PC-9 (cell line): ENCODE measurements around the gene ERVK3-1. TPM values are rescaled to one million over a fixed set of nuclear protein-coding genes. Genes with fewer than 3 reads are reported as not detected.

Source experiments
- BruUV-seq: library from RNA; stranded (reverse); fragments of 400-500 nt; replicated peaks from 2 replicates; lab custom pipeline; 2021; lab: Mats Ljungman, UMichigan
- CTCF ChIA-PET: fragments of 300-600 bp; sonication (Branson Sonifier 250); formaldehyde crosslinking; loops from one replicate; lab custom pipeline; 2022; ENCODE audit warnings: antibody characterized with exemption; lab: Charles Lee
- POLR2A ChIA-PET: fragments of 300-600 bp; sonication (Branson Sonifier 250); formaldehyde crosslinking; loops from one replicate; lab custom pipeline; 2022; ENCODE audit warnings: antibody characterized with exemption; ENCODE audit not compliant: unreplicated experiment; lab: Charles Lee
- DNase-seq, 2 experiments: peaks; one replicate each; pipeline versions ENCODE4 v3.0.0 to v3.0.0-alpha.2; 2015 to 2022; ENCODE audit warnings: mixed read lengths in 1 of 2
- H2AFZ ChIP-seq: fragments of 200-600 bp; sonication (generic); 2 replicates; pipeline ENCODE4 v1.8.1; 2017; ENCODE audit warnings: antibody characterized with exemption
- H3F3A ChIP-seq: fragments of 200-600 bp; sonication (generic); 2 replicates; pipeline ENCODE4 v1.8.1; 2017; ENCODE audit warnings: antibody characterized with exemption, mild to moderate bottlenecking, low read depth; ENCODE audit not compliant: insufficient read depth
- H3K27ac ChIP-seq: fragments of 200-600 bp; sonication (generic); 2 replicates; pipeline ENCODE4 v1.6.1; 2016; ENCODE audit warnings: mixed run types
- H3K27me3 ChIP-seq: fragments of 200-600 bp; sonication (generic); 2 replicates; pipeline ENCODE4 v1.6.1; 2016; ENCODE audit warnings: low read depth, mixed run types; ENCODE audit not compliant: insufficient read depth
- H3K36me3 ChIP-seq: fragments of 200-600 bp; sonication (generic); 2 replicates; pipeline ENCODE4 v1.6.1; 2016; ENCODE audit warnings: low read depth, mixed run types
- H3K4me1 ChIP-seq: fragments of 200-600 bp; sonication (generic); replicated peaks from 2 replicates; pipeline ENCODE4 v1.6.1; 2016; ENCODE audit warnings: mixed run types; ENCODE audit not compliant: insufficient read depth
- H3K4me2 ChIP-seq: fragments of 200-600 bp; sonication (generic); 2 replicates; pipeline ENCODE4 v1.6.1; 2017; ENCODE audit warnings: mixed run types
- H3K4me3 ChIP-seq: fragments of 200-600 bp; sonication (generic); 2 replicates; pipeline ENCODE4 v1.6.1; 2016; ENCODE audit warnings: mixed run types
- H3K79me2 ChIP-seq: fragments of 200-600 bp; sonication (generic); 2 replicates; pipeline ENCODE4 v1.6.1; 2017; ENCODE audit warnings: low read depth, mixed run types
- H3K9me2 ChIP-seq: fragments of 200-600 bp; sonication (generic); 2 replicates; pipeline ENCODE4 v1.8.1; 2017; ENCODE audit warnings: mild to moderate bottlenecking; ENCODE audit not compliant: insufficient read depth
- H3K9me3 ChIP-seq: fragments of 200-600 bp; sonication (generic); 2 replicates; pipeline ENCODE4 v1.8.1; 2016; ENCODE audit warnings: low read depth; ENCODE audit not compliant: insufficient read depth
- H4K20me1 ChIP-seq: fragments of 200-600 bp; sonication (generic); 2 replicates; pipeline ENCODE4 v1.8.1; 2017; ENCODE audit not compliant: insufficient read depth
- EZH2 ChIP-seq: fragments of 200-600 bp; sonication (generic); IDR thresholded peaks from 2 replicates; pipeline ENCODE4 v1.8.0; 2017; ENCODE audit warnings: antibody characterized with exemption, low read depth
- intact Hi-C: fragments of 100-400 bp; cut with micrococcal nuclease; formaldehyde crosslinking; loops from one replicate; pipeline ENCODE4 v1.10.0; 2022; ENCODE audit not compliant: unreplicated experiment
- total RNA-seq: library from RNA; stranded (reverse); gene quantifications from 2 replicates; pipeline ENCODE4 v1.2.3, GENCODE V29; 2021
- TF ChIP-seq, protein P1 (sequence below): fragments of 200-600 bp; sonication (generic); conservative IDR thresholded peaks from 2 replicates; pipeline ENCODE4 v1.6.1; 2017; ENCODE audit warnings: mixed run types, antibody characterized with exemption, mild to moderate bottlenecking, moderate library complexity

ERVK3-1 gene
- total RNA-seq, 1 experiment from 2014 or later, result 21.3 TPM

DNA sequence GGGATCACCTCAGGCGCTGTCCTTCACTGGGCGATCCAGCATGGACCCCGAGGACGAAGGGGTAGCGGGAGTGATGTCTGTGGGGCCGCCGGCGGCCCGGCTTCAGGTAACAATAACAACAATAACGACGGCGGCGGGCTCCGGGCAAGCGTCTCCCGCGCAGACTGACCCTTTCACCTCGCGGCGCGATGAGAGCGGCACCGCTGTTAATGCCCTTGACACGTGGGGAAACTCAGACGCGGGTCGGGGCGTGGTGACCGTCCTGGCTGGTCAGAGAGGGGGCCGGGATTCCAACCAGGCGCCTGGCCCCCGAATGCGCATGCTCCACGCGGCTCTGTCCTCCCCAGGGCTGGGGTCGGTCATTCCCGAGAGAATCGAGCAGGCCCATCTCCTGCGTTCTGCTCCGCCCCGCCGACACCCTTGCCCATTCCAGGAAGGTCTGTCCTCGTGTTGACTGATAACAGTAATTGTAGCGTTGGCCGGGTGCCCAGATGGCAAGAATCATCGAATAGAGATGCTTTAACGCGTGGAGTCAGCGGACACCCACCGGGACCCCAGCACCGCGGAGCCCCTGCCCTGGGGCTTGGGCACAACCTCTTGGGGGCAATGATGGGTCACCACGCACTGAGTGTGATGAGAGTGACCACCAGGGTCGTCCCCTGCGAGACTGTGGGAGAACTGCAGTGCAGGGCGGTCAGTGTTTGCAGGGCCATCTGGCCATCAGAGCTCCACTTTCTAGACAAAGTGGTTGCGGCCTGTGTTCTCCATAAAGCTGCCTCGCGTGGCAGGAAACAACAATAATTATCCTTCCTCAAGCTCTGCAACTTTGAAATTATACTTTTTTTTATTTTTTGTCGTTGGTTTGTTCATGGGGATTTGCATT, 25.9 kb upstream of the ERVK3-1 start:
- intact Hi-C loops, result loop anchor here (2.0 kb wide), 2 partner anchors 48 to 96 kb away; partner anchors contain the start of genes ZNF274 and ZSCAN22
- TF ChIP-seq, protein P1, sequence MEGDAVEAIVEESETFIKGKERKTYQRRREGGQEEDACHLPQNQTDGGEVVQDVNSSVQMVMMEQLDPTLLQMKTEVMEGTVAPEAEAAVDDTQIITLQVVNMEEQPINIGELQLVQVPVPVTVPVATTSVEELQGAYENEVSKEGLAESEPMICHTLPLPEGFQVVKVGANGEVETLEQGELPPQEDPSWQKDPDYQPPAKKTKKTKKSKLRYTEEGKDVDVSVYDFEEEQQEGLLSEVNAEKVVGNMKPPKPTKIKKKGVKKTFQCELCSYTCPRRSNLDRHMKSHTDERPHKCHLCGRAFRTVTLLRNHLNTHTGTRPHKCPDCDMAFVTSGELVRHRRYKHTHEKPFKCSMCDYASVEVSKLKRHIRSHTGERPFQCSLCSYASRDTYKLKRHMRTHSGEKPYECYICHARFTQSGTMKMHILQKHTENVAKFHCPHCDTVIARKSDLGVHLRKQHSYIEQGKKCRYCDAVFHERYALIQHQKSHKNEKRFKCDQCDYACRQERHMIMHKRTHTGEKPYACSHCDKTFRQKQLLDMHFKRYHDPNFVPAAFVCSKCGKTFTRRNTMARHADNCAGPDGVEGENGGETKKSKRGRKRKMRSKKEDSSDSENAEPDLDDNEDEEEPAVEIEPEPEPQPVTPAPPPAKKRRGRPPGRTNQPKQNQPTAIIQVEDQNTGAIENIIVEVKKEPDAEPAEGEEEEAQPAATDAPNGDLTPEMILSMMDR, result no peak
- Histone ChIP-seq H3K9me3 (no peaks in the 10 kb centered on the region), H2AFZ (peak overlapping the region; percentile 95), H3K27me3 (no peaks in the 10 kb centered on the region), H3K27ac (no peak overlapping the region), H3F3A (peaks cover 6% of the 10 kb centered on the region; the same call in 1 of the 2 replicates), H3K36me3 (no peaks in the 10 kb centered on the region), H3K4me3 (peak overlapping the region; percentile 79), H3K4me2 (peak overlapping the region; percentile 74), H4K20me1 (no peaks in the 10 kb centered on the region; the same call in 1 of the 2 replicates), H3K4me1 (peaks cover 6% of the 10 kb centered on the region; the same call in 1 of the 2 replicates), H3K9me2 (no peaks in the 10 kb centered on the region), H3K79me2 (peaks cover 26% of the 10 kb centered on the region)
- DNase-seq, result peak; percentile 38 to 46
- POLR2A ChIA-PET, result no interaction called here
- TSS peak; percentile 49 for BruUV-seq
- CTCF ChIA-PET, result no interaction called here

DNA sequence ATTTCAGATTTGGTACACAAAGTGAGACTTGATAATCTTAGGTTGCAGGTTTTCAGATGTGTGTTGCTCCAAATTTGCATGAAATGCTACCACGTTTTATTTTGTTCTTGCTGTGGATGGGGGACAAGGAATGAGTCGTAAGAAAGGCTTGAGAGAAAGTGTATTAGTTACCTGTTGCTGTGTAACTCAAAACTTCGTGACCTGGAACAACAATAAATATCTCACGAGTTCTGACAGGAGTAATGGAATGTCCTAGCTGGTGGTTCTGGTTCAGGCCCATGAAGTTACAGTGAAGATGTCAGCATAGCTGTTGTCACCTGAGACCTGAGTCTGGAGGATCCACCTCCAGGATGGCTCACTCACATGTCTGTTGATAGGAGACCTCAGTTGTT, 25.3 kb upstream of the ERVK3-1 start:
- H3K27ac ChIP-seq, result no peak overlapping the region
- no peaks in the 10 kb centered on the region for H3K36me3 ChIP-seq
- DNase-seq, result no peak
- peaks cover 6% of the 10 kb centered on the region; the same call in 1 of the 2 replicates for H3F3A ChIP-seq
- TF ChIP-seq, protein P1, result no peak
- TF ChIP-seq EZH2, result no peak
- peaks cover 26% of the 10 kb centered on the region for H3K79me2 ChIP-seq
- POLR2A ChIA-PET, result no interaction called here
- peak overlapping the region; percentile 74 for H3K4me2 ChIP-seq
- no peak overlapping the region for H2AFZ ChIP-seq
- no peaks in the 10 kb centered on the region for H3K27me3 ChIP-seq
- intact Hi-C loops, result loop anchor here (2.0 kb wide), 2 partner anchors 47 to 97 kb away; partner anchors contain the start of genes ZNF274 and ZSCAN22
- CTCF ChIA-PET, result no interaction called here
- no peaks in the 10 kb centered on the region for H3K9me3 ChIP-seq
- no TSS peak for BruUV-seq
- H3K4me3 ChIP-seq, result peak overlapping the region; percentile 79
- H4K20me1 ChIP-seq, result no peaks in the 10 kb centered on the region; the same call in 1 of the 2 replicates
- H3K4me1 ChIP-seq, result peaks cover 6% of the 10 kb centered on the region; the same call in 1 of the 2 replicates
- H3K9me2 ChIP-seq, result no peaks in the 10 kb centered on the region

DNA sequence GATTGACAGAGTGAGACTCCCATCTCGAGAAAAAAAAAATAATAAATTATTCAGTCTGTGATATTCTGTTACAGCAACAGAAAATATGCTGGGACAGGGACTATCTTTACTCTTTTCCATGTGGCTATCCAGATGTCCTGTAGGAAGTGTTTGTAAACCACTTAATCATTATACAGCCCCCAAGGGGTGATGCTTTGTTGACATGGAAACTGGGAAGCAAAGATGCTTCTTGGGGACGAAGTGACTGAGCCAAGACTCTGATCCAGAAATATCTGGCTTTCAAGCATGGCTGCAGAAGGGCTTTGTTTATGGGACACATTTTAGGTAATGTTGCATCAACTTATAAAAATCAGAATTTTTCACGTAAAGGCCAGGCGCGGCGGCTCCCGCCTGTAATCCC, 21.0 kb upstream of the ERVK3-1 start:
- Histone ChIP-seq H3K4me3 (no peak overlapping the region), H3K27me3 (no peaks in the 10 kb centered on the region), H3K4me2 (no peak overlapping the region), H2AFZ (no peak overlapping the region), H3K9me2 (no peaks in the 10 kb centered on the region), H3K36me3 (peaks cover 6% of the 10 kb centered on the region; the same call in 1 of the 2 replicates), H3K4me1 (peaks cover 6% of the 10 kb centered on the region; the same call in 1 of the 2 replicates), H4K20me1 (no peaks in the 10 kb centered on the region; the same call in 1 of the 2 replicates), H3K79me2 (peaks cover 23% of the 10 kb centered on the region), H3F3A (no peaks in the 10 kb centered on the region), H3K9me3 (no peaks in the 10 kb centered on the region), H3K27ac (no peak overlapping the region)
- no TSS peak for BruUV-seq
- no peak for DNase-seq
- CTCF ChIA-PET, result no interaction called here
- POLR2A ChIA-PET, result no interaction called here
- no peak for TF ChIP-seq EZH2
- TF ChIP-seq, protein P1, result no peak
- intact Hi-C loops, result no loop called here
